GM23338 (cell line): ENCODE measurements around the gene ZNF524. TPM values are rescaled to one million over a fixed set of nuclear protein-coding genes. Genes with fewer than 3 reads are reported as not detected.

Source experiments
- ATAC-seq: fragments of 200-7000 bp; cut with Tn5 transposase; 3 replicates; pipeline ENCODE4 v1.9.1; 2020
- DNase-seq: peaks from one replicate; pipeline ENCODE4 v3.0.0-alpha.2; 2015; ENCODE audit warnings: low spot score
- H2AFZ ChIP-seq: fragments of 200-600 bp; sonication (generic); 2 replicates; pipeline ENCODE4 v1.8.0; 2016; ENCODE audit warnings: antibody characterized with exemption, mild to moderate bottlenecking, moderate library complexity
- H3F3A ChIP-seq: fragments of 200-600 bp; sonication (generic); replicated peaks from 2 replicates; pipeline ENCODE4 v1.8.0; 2017; ENCODE audit warnings: antibody characterized with exemption, mixed run types, low read depth
- H3K27ac ChIP-seq: fragments of 200-600 bp; sonication (generic); 2 replicates; pipeline ENCODE4 v1.6.1; 2016; ENCODE audit warnings: low read depth
- H3K27me3 ChIP-seq: fragments of 200-600 bp; sonication (generic); 2 replicates; pipeline ENCODE4 v1.8.0; 2016; ENCODE audit warnings: mild to moderate bottlenecking, mixed run types, moderate library complexity; ENCODE audit not compliant: insufficient read depth
- H3K36me3 ChIP-seq: fragments of 200-600 bp; sonication (generic); 2 replicates; pipeline ENCODE4 v1.8.0; 2016; ENCODE audit warnings: mild to moderate bottlenecking; ENCODE audit not compliant: insufficient read depth
- H3K4me1 ChIP-seq: fragments of 200-600 bp; sonication (generic); 2 replicates; pipeline ENCODE4 v1.8.0; 2016; ENCODE audit warnings: mild to moderate bottlenecking, moderate library complexity; ENCODE audit not compliant: insufficient read depth
- H3K4me2 ChIP-seq: fragments of 200-600 bp; sonication (generic); 2 replicates; pipeline ENCODE4 v1.7.1; 2017; ENCODE audit warnings: mixed run types
- H3K4me3 ChIP-seq: fragments of 200-600 bp; sonication (generic); 2 replicates; pipeline ENCODE4 v1.6.1; 2016; ENCODE audit warnings: mixed run types
- H3K79me2 ChIP-seq: fragments of 200-600 bp; sonication (generic); replicated peaks from 2 replicates; pipeline ENCODE4 v1.8.0; 2017; ENCODE audit warnings: mild to moderate bottlenecking; ENCODE audit not compliant: insufficient read depth
- H3K9me2 ChIP-seq: fragments of 200-600 bp; sonication (generic); 2 replicates; pipeline ENCODE4 v1.8.0; 2017; ENCODE audit not compliant: insufficient read depth
- H4K20me1 ChIP-seq: fragments of 200-600 bp; sonication (generic); replicated peaks from 2 replicates; pipeline ENCODE4 v1.8.0; 2017; ENCODE audit warnings: mild to moderate bottlenecking; ENCODE audit not compliant: insufficient read depth
- H3K27ac Mint-ChIP-seq: 2 replicates; pipeline ENCODE4 v1.8.0; 2020; ENCODE audit warnings: inconsistent platforms, mild to moderate bottlenecking, moderate library complexity, mixed read lengths
- H3K27me3 Mint-ChIP-seq: 3 replicates; pipeline ENCODE4 v1.8.0; 2022; ENCODE audit warnings: low read depth, mild to moderate bottlenecking, moderate library complexity, mixed read lengths, inconsistent platforms; ENCODE audit not compliant: insufficient read depth, poor library complexity
- H3K36me3 Mint-ChIP-seq: 3 replicates; pipeline ENCODE4 v1.8.0; 2021; ENCODE audit warnings: low read depth, mild to moderate bottlenecking, inconsistent platforms, moderate library complexity, mixed read lengths
- H3K4me1 Mint-ChIP-seq: 3 replicates; pipeline ENCODE4 v1.8.0; 2020; ENCODE audit warnings: mild to moderate bottlenecking, inconsistent platforms, mixed read lengths
- H3K4me3 Mint-ChIP-seq: 3 replicates; pipeline ENCODE4 v1.8.0; 2021; ENCODE audit warnings: moderate library complexity, mild to moderate bottlenecking, inconsistent platforms, mixed read lengths
- H3K9me3 Mint-ChIP-seq: 3 replicates; pipeline ENCODE4 v1.8.0; 2020; ENCODE audit warnings: moderate library complexity, mild to moderate bottlenecking, inconsistent platforms, mixed read lengths
- CREB1 ChIP-seq: fragments of 250-450 bp; sonication (Bioruptor Pico); IDR thresholded peaks from 2 replicates; pipeline ENCODE4 v1.5.0; 2020; ENCODE audit warnings: low read depth, mild to moderate bottlenecking, moderate library complexity
- ETS1 ChIP-seq: IDR thresholded peaks from 2 replicates; pipeline ENCODE4 v1.6.1; 2016; ENCODE audit warnings: antibody characterized with exemption
- EZH2 ChIP-seq: fragments of 200-600 bp; sonication (generic); IDR thresholded peaks from one replicate; pipeline ENCODE4 v1.8.0; 2017; ENCODE audit warnings: antibody characterized with exemption, mild to moderate bottlenecking, low read depth; ENCODE audit not compliant: unreplicated experiment
- EZH2phosphoT487 ChIP-seq: fragments of 200-600 bp; sonication (generic); IDR thresholded peaks from one replicate; pipeline ENCODE4 v1.8.1; 2018; ENCODE audit warnings: antibody characterized with exemption; ENCODE audit not compliant: unreplicated experiment
- JUNB ChIP-seq: IDR thresholded peaks from one replicate; pipeline ENCODE4 v1.6.1; 2016; ENCODE audit warnings: antibody characterized with exemption; ENCODE audit not compliant: unreplicated experiment
- NANOG ChIP-seq: IDR thresholded peaks from 2 replicates; pipeline ENCODE4 v1.6.1; 2016; ENCODE audit warnings: antibody characterized with exemption, borderline replicate concordance
- POLR2AphosphoS5 ChIP-seq: IDR thresholded peaks from 2 replicates; pipeline ENCODE4 v1.6.1; 2016; ENCODE audit warnings: antibody characterized with exemption, low read depth
- STAT1 ChIP-seq: IDR thresholded peaks from one replicate; pipeline ENCODE4 v1.6.1; 2016; ENCODE audit warnings: antibody characterized with exemption; ENCODE audit not compliant: unreplicated experiment
- ZNF114 ChIP-seq: fragments of 250-450 bp; sonication (Bioruptor Pico); IDR thresholded peaks from 2 replicates; pipeline ENCODE4 v1.5.0; 2020; ENCODE audit warnings: mild to moderate bottlenecking, moderate library complexity
- ZNF331 ChIP-seq: fragments of 250-450 bp; sonication (Bioruptor Pico); IDR thresholded peaks from 2 replicates; pipeline ENCODE4 v1.5.0; 2020; ENCODE audit warnings: low read depth, mild to moderate bottlenecking, moderate library complexity
- ZNF462 ChIP-seq: fragments of 250-450 bp; sonication (Bioruptor Pico); IDR thresholded peaks from 2 replicates; pipeline ENCODE4 v1.5.0; 2020; ENCODE audit warnings: mild to moderate bottlenecking, moderate library complexity
- polyA plus RNA-seq: library from polyadenylated mRNA; unstranded; fragments of >200 nt; fragmentation: Nextera tagmentation; extraction: Ambion mirVana; gene quantifications from 2 replicates; pipeline ENCODE4 v1.2.1, GENCODE V29; 2016
- total RNA-seq: library from RNA; depleted of rRNA; stranded (reverse); fragments of >200 nt; shearing (Covaris generic); gene quantifications from 2 replicates; pipeline ENCODE4 v1.2.3, GENCODE V29; 2014
- TF ChIP-seq, protein P1 (sequence below), 2 experiments: fragments of 200-600 bp in 1 of 2; sonication (generic) in 1 of 2; conservative IDR thresholded peaks; 2 replicates each; pipeline versions ENCODE4 v1.5.1 to v1.6.1; 2016 to 2017; ENCODE audit warnings: antibody characterized with exemption in 2 of 2, low read depth in 2 of 2, mild to moderate bottlenecking in 2 of 2, moderate library complexity in 1 of 2
- TF ChIP-seq, protein P2 (sequence below): IDR thresholded peaks from one replicate; pipeline ENCODE4 v1.6.1; 2018; ENCODE audit warnings: antibody characterized with exemption; ENCODE audit not compliant: unreplicated experiment

Gene ZNF524
- total and polyA plus RNA-seq, 2 experiments from 2014 or later, result 6.0 to 8.3 TPM

DNA sequence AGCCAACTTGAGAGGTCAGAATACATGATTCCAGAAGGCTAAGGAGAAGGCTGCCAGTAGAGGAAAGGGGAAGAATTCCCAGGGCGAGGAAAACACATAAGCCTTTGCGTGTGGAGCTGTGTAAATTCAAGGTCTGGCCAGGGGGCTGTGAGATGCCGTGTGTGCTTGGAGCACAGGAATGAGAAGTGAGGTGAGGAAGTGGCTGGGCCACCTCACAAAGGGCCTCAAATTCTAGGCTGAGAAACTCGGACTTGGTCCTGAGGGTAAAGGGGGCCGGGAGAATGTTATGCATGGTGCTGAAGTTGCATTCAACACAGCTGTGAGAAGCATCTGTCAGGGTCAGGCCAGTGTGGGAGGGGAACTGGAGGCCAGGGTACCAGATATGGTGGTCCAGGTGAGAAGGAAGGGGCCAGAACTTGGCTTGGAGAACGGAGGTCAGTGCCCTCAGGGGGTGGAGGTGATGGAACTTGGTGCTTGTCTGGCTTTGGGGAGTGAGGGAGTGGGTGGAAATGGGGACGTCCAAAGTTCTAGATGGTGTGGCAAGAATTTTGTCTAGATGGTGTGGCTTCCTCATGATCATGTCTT is 35.9 kb downstream of the ZNF524 start:
- Histone ChIP-seq H3K36me3 (no peaks in the 10 kb centered on the region), H3K4me2 (peak overlapping the region; percentile 98), H4K20me1 (peaks cover 5% of the 10 kb centered on the region; the same call in 1 of the 2 replicates), H3K9me2 (peaks cover 3% of the 10 kb centered on the region; the same call in 1 of the 2 replicates), H3K79me2 (peaks cover 17% of the 10 kb centered on the region), H3K4me3 (peak overlapping the region; percentile 84), H3K4me1 (peaks cover 9% of the 10 kb centered on the region), H3K27me3 (no peaks in the 10 kb centered on the region), H3F3A (peaks cover 25% of the 10 kb centered on the region), H2AFZ (no peak overlapping the region), H3K27ac (no peak overlapping the region)
- Mint-ChIP-seq H3K4me1 (peaks cover 30% of the 10 kb centered on the region), H3K27ac (0 out of 2 replicates have a peak overlapping the region, but pooled peaks have one; percentile 99), H3K36me3 (peaks cover 20% of the 10 kb centered on the region), H3K27me3 (peaks cover 24% of the 10 kb centered on the region), H3K4me3 (peak overlapping the region; percentile 100), H3K9me3 (peaks cover 11% of the 10 kb centered on the region)
- DNase-seq (no peak), ATAC-seq (no peak)
- TF ChIP-seq ZNF114, result no peak
- TF ChIP-seq STAT1, result no peak
- TF ChIP-seq EZH2phosphoT487, result no peak
- TF ChIP-seq ZNF331 (CRISPR knock-in tag), result no peak
- TF ChIP-seq, protein P1, sequence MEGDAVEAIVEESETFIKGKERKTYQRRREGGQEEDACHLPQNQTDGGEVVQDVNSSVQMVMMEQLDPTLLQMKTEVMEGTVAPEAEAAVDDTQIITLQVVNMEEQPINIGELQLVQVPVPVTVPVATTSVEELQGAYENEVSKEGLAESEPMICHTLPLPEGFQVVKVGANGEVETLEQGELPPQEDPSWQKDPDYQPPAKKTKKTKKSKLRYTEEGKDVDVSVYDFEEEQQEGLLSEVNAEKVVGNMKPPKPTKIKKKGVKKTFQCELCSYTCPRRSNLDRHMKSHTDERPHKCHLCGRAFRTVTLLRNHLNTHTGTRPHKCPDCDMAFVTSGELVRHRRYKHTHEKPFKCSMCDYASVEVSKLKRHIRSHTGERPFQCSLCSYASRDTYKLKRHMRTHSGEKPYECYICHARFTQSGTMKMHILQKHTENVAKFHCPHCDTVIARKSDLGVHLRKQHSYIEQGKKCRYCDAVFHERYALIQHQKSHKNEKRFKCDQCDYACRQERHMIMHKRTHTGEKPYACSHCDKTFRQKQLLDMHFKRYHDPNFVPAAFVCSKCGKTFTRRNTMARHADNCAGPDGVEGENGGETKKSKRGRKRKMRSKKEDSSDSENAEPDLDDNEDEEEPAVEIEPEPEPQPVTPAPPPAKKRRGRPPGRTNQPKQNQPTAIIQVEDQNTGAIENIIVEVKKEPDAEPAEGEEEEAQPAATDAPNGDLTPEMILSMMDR (conservative IDR thresholded peaks at IDR 0.05; ENCODE audit: low read depth in 2 of 2), result no peak
- no peak for TF ChIP-seq ETS1
- no peak for TF ChIP-seq POLR2AphosphoS5
- no peak for TF ChIP-seq JUNB
- no peak for TF ChIP-seq ZNF462
- no peak for TF ChIP-seq NANOG
- no peak for TF ChIP-seq EZH2
- no peak for TF ChIP-seq CREB1
- TF ChIP-seq, protein P2, sequence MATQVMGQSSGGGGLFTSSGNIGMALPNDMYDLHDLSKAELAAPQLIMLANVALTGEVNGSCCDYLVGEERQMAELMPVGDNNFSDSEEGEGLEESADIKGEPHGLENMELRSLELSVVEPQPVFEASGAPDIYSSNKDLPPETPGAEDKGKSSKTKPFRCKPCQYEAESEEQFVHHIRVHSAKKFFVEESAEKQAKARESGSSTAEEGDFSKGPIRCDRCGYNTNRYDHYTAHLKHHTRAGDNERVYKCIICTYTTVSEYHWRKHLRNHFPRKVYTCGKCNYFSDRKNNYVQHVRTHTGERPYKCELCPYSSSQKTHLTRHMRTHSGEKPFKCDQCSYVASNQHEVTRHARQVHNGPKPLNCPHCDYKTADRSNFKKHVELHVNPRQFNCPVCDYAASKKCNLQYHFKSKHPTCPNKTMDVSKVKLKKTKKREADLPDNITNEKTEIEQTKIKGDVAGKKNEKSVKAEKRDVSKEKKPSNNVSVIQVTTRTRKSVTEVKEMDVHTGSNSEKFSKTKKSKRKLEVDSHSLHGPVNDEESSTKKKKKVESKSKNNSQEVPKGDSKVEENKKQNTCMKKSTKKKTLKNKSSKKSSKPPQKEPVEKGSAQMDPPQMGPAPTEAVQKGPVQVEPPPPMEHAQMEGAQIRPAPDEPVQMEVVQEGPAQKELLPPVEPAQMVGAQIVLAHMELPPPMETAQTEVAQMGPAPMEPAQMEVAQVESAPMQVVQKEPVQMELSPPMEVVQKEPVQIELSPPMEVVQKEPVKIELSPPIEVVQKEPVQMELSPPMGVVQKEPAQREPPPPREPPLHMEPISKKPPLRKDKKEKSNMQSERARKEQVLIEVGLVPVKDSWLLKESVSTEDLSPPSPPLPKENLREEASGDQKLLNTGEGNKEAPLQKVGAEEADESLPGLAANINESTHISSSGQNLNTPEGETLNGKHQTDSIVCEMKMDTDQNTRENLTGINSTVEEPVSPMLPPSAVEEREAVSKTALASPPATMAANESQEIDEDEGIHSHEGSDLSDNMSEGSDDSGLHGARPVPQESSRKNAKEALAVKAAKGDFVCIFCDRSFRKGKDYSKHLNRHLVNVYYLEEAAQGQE, result no peak
